GM18867 (cell line): ENCODE measurements around the gene C2orf80.
"Not testable (repeated sequence)": the region's sequence is repeated elsewhere in the genome, so short reads cannot be mapped to it uniquely, and the experiment has no call there.

Experiments
- ATAC-seq: cut with Tn5 transposase; IDR thresholded peaks from one replicate; pipeline ENCODE4 v1.9.1; 2021; ENCODE audit warnings: mild to moderate bottlenecking, moderate library complexity; ENCODE audit not compliant: unreplicated experiment

Gene C2orf80

GRCh38 chr2:208135794-208136715, 53.8 kb downstream of the C2orf80 start:
- ATAC-seq, result no peak

GRCh38 chr2:208134928-208135586, 54.8 kb downstream of the C2orf80 start:
- ATAC-seq, result peak; percentile 48

GRCh38 chr2:208130712-208131110, 59.1 kb downstream of the C2orf80 start:
- no peak for ATAC-seq

GRCh38 chr2:208129744-208130711, 59.8 kb downstream of the C2orf80 start, which contains the start of gene CRYGC:
CRYGC (minus strand) TSS chr2:208129828; CDS start chr2:208129792, 36 bp downstream.
- ATAC-seq, result no peak

GRCh38 chr2:208128136-208128535, 61.7 kb downstream of the C2orf80 start:
- no peak for ATAC-seq

- ATAC-seq, result no peak
Observed at GRCh38 chr2:208127090-208127489, 62.7 kb downstream of the C2orf80 start.

GRCh38 chr2:208125251-208125650, 64.6 kb downstream of the C2orf80 start:
- ATAC-seq, result no peak

- not testable (repeated sequence) for ATAC-seq
Observed at GRCh38 chr2:208124013-208124715, 65.7 kb downstream of the C2orf80 start, which contains the start of gene CRYGD. CRYGD (minus strand) TSS chr2:208124524; CDS start chr2:208124473, 51 bp downstream.

- ATAC-seq, result no peak
Observed at GRCh38 chr2:208122248-208122647, 67.6 kb downstream of the C2orf80 start.

- no peak for ATAC-seq
Observed at GRCh38 chr2:208118918-208119317, 70.9 kb downstream of the C2orf80 start.

GRCh38 chr2:208117390-208117789, 72.4 kb downstream of the C2orf80 start:
- ATAC-seq, result not testable (repeated sequence)
